Stimulated activated CD4-positive, alpha-beta T cell treated with anti-CD3 and anti-CD28 coated beads, TNF-alpha, amount 100 ng/mL, for 48 hours (primary cell): ENCODE data around the gene SLC22A16.
"Not testable (repeated sequence)": the region's sequence is repeated elsewhere in the genome, so short reads cannot be mapped to it uniquely, and the experiment has no call there.

Source experiments
- DNase-seq, 3 donors: peaks; one replicate each; pipeline ENCODE4 v3.0.0-alpha.2; 2020; ENCODE audit warnings: low read depth in 3 of 3

The SLC22A16 gene

GRCh38 chr6:110490110-110490509 is 13.7 kb upstream of the SLC22A16 start:
- DNase-seq, result no peak

DNA sequence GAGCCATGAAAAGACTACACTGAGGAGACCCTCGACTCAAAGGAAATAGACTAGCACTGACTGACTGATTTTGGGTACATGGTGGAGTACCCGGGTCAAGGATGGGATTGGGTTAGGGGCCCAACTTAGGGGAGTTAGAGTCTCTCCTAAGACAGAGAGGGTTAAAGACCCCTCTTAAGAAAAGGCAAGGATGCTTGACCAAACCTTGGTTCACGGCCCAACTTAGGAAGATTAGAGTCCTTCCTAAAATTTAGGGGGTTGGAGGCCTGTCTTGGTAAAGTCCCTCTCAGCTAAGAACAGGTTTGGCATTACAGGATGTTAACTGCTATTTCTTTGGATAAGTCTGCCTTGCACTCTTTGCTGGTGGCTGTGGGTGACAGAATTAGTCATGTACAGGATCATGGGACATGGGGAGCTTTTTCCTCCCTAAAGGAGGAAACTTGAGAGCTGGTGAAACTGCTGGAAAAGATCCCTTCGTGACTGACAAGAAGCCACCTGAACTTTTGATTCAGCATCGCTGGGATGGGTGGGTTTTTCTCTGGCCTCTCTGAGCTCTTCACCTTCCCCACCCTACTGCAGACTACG is 12.3 kb upstream of the SLC22A16 start:
- no peak for DNase-seq

DNA sequence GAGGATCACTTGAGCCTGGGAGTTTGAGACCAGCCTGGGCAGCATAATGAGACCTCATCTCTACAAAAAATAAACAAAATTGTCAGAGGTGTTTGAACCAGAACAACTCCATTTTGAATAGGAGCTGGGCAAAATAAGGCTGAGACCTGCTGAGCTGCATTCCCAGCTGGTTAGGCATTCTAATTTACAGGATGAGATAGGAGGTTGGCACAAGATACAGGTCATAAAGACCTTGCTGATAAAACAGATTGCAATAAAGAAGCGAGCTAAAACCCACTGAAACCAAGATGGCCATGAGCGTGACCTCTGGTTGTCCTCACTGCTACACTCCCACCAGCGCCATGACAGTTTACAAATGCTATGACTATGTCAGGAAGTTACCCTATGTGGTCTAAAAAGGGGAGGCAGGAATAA is 11.6 kb upstream of the SLC22A16 start:
- not testable (repeated sequence) for DNase-seq

DNA sequence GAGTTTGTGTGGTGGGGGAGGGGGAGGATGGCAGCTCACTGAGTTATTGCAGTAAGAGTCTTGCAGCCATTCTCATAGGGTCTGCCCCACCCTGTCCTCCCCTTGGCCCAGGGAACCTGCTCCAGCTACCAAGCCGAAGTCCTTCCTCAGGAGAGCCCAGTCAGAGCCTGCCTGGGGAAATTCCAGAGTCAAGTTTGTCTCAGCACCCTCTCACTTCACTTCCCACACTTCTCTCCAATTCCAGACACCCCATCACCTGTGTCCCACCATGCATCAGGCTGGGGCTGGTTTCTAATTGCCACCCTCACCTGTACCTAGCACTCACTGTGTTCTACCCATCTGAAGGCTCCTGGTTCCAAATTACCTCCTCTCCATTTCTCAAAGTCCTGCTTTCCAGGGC is 10.3 kb upstream of the SLC22A16 start:
- DNase-seq, result no peak

GRCh38 chr6:110485491-110485890 is 9.1 kb upstream of the SLC22A16 start:
- DNase-seq, result no peak

DNA sequence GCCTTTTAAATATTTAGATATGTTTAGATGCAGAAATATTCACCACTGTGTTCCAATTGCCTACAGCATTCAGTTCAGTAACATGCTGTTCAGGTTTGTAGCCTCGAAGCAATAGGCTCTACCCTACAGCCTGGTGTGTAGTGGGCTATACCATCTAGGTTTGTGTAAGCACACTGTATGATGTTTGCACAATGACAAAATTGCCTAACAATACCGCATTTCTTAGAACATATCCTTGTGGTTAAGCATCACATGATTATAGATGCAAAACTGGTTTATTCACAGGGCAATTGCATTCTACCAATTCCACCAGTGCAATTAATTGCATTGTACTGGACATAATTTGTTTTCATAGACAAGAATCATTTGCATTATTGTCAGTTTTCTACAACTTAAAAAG is 7.9 kb upstream of the SLC22A16 start:
- DNase-seq, result no peak

DNA sequence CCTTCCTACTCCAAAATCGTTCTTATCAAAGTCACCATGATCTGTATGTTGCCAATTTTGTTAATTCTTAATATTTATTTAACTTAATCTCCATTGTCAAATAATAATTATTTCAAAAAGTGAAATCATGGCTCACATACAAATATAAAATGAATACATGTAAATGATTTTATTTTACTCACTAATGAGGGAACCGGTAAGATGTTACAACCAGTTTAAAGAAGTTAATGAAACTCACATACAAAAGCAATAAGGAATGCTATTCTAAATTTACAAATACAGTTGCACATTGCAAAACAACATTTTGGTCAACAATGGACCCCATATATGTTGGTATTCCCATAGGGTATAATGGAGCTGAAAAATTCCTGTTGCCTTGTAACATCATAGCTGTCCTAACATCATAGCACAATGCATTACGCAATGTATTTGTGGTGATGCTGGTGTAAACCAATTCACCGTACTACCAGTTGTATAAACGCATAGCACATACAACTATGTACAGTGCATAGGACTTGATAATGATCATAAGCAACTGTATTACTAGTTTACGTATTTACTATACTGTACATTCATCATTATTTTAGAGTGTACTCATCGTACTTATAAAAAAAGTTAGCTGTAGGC is 6.5 kb upstream of the SLC22A16 start:
- DNase-seq, result no peak

DNA sequence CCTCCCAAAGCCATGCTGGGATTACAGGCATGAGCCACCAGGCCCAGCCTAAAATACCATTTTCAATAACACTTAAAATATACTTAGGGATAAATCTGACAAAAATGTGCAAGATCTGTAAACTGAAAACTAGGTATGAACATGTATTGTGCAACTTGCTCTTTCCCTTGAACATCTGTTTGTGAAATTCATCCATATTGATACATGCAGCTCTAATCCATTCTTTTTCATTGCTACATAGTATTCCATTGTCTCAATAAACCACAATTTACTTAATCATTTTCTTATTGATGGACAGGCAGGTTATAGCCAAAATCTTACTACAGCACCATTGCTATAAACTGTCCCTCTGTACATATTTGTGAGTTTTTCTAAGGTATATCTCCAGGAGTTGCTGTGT is 4.7 kb upstream of the SLC22A16 start:
- DNase-seq, result no peak

GRCh38 chr6:110475066-110475653 is 1.3 kb downstream of the SLC22A16 start:
- DNase-seq, result no peak

- DNase-seq, result no peak
Observed at GRCh38 chr6:110474500-110474899, 1.9 kb downstream of the SLC22A16 start.

DNA sequence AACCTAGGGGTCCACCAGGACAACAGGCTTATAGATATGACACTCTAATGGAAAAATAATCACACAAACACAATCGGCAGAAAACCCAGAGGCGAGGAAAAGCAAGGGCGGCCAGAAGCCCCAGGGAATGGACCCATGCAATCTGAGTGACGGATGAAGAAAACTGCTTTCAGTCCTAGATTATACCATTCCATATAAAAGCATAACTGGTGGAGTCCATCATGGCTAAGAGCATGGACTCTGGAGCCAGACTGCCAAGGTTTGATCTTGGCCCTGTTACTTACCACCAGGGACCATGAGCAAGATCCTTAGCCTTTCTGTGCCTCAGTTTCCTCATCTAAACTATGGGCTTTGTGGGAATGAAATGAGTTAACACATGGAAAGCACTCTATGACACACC is 3.7 kb downstream of the SLC22A16 start:
- no peak for DNase-seq

DNA sequence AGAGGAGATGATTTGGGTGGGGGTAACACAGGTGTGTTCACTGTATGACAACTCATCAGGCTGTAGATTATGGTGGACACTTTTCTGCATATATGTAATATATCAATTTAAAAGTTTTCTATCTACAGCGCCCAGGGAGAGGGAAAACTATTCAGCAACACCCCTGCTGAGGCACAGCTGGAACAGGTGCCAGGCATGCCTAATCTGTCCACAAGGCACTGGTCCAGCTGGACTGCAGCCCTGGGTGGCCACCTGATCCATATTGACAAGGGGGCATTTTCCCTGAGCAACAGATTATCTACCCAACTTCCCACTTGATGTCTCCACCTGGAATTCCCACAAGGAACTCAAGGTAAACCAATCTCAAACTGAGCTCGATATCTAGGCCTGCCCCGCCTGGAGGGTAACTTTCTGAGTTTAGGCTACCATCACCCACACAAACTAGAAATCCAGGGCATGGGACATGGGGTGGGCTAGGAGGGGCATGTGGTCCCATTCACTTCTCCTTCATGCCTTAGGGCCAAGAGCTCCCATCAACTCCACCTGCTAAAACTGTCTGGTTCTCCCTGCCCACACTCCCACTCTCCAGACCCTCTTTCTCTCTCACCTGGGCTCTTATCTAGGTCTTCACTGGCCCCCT is 4.6 kb downstream of the SLC22A16 start:
- no peak for DNase-seq

- DNase-seq, result no peak
Observed at GRCh38 chr6:110468731-110469130, 7.7 kb downstream of the SLC22A16 start.

DNA sequence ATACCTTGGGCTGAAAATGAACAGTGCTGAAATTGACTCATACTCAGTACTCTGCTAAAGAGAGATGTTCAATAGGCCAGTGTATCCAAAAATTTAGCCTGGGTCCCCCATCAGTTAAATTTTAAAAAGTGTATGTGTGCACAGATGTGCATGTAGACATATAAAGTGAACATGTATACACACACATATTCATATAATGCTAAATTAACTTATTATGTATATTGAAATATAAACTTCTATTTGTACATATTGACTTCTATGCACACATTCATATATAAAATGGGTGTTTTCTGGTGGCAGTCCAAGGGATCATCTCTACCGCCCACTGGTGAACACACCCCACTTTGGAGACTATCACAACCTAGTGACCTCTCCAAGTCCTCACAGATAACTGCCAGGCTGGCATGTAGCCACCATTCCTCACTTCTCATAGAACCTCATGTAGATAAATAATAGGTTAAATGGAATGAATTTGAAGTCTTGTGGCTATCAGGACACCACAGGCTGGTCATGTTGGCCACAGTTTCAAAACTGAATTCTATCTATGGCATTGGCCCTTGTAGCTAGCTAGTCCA is 8.8 kb downstream of the SLC22A16 start:
- DNase-seq, result no peak

DNA sequence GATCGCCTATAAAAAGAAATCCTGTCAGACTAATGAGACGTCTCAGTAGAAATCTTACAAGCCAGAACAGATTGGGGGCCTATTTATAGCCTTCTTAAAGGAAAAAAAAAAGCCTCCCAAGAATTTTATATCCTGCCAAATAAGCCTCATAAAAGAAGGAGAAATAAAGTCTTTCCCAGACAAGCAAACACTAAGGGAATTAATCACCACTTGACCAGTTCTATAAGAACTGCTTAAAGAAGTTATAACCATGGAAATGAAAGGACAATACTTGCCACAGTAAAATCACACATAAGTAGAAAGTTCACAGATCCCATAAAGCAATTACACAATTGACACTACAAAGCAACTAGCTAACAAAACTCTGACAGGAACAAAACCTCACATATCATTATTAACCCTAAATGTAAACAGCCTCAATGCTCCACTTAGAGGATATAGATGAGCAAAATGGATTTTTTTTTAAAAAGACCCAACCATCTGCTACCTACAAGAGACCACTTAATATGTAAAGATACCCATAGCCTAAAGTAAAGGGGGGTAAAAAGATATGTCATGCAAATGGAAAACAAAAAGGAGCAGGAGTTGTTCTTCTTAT is 13.4 kb downstream of the SLC22A16 start:
- DNase-seq, result no peak

- DNase-seq, result no peak
Observed at GRCh38 chr6:110461376-110461775, 15.0 kb downstream of the SLC22A16 start.

- no peak for DNase-seq
Observed at GRCh38 chr6:110459137-110459536, 17.3 kb downstream of the SLC22A16 start.

DNA sequence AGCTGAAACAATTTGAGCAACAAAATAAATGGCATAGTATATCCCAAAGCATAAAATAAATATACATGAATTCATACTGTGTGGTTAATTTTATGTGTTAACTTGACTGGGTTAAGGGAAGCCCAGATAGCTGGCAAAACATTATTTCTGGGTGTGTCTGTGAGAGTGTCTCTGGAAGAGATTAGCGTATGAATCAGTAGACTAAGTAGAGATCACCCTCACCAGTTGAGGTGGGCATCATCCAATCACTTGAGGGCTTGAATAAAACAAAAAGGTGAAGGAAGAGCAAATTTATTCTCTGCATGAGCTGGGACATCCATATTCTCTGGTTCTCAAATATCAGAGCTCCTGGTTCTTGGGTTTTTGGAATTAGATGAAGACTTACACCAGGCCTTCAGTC is 17.9 kb downstream of the SLC22A16 start:
- no peak for DNase-seq

DNA sequence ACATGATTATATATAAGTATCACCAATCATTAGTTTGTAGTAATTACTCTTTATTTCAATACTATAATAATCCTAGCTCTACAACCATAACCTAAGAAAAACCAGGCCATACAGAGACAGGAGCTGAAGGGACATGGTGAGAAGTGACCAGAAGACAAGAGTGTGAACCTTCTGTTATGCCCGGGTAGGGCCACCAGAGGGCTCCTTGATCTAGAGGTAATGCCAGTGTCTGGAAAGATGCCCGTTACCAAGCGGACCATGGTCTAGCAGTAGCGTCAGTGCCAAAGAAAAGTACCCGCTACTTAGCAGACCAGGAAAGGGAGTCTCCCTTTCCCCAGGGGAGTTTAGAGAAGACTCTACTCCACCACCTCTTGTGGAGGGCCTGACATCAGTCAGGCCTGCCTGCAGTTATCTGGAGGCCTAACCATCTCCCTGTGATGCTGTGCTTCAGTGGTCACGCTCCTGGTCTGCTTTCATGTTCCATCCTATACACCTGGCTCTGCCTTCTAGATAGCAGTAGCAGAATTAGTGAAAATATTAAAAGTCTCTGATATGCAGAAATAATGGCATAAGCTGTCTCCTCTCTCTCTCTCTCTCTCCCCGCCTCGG is 18.7 kb downstream of the SLC22A16 start:
- peak in 1 of 3 donors; percentile 14 for DNase-seq

DNA sequence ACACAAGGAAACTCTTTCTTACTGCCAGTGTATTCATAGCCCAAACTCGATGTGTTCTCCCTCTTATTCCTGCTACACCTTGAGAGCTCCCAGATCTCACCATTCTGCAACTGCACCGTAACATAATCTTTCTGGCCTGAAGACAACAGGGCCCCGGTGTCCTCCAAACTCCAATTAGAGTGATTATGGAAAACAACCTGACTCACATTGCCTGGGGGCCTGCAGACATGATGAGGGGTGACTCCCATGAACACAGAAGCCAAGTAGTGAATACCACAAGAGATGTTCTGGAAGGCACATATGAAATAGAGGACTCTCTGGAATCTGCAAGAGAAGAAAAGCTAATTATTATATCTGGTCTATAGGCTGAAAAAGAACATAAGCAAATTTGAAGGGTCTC is 19.7 kb downstream of the SLC22A16 start:
- DNase-seq, result no peak

DNA sequence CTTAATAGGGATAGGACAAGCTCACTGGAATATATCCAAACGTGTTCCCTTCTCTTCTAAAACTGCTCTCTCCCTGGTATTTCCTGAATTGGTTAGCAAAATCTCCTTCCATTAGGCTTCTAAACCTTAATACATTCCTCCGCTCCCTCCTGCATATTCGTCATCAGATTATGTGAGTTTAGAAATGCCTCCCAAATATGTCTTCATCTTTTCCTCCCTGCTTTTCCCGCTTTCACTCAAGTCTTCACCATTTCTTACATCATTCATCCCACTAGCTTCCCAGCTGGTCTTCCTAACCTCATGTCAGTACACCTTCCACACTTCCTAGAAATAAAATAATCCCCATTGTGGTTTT is 26.9 kb downstream of the SLC22A16 start:
- DNase-seq, result no peak
